SU-DHL-6 (cell line): ENCODE data around the gene OR6B1.

Source experiments
- EZH2phosphoT487 ChIP-seq: fragments of 200-600 bp; sonication (generic), shearing (Covaris generic); conservative IDR thresholded peaks from 2 replicates; pipeline ENCODE4 v1.6.1; 2018; ENCODE audit warnings: mild to moderate bottlenecking, antibody characterized with exemption, low read length, moderate library complexity, mixed read lengths
- TF ChIP-seq, protein P1 (sequence below): fragments of 200-600 bp; sonication (generic); IDR thresholded peaks from one replicate; pipeline ENCODE4 v1.5.1; 2017; ENCODE audit warnings: antibody characterized with exemption, mild to moderate bottlenecking, low read length, moderate library complexity; ENCODE audit not compliant: insufficient read depth, poor library complexity, severe bottlenecking

DNA sequence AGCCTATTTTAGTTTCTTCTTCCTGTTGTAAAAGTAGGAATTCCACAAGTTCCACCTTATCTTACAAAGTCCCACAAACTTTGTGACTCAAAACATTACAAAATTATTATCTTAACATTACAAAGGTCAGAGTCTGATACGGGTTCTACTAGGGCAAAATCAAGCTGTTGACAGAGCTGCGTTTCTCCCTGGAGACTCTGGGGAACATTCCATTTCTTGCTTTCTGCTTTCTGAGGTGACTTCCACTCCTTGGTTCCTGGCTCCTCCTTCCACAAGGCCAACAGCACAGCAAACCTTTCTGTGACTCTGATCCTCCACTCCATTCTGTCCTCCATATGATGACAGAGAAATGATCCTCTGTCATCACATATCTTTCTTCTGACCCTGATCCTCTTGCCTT is 34.8 kb upstream of the OR6B1 start:
- TF ChIP-seq, protein P1, sequence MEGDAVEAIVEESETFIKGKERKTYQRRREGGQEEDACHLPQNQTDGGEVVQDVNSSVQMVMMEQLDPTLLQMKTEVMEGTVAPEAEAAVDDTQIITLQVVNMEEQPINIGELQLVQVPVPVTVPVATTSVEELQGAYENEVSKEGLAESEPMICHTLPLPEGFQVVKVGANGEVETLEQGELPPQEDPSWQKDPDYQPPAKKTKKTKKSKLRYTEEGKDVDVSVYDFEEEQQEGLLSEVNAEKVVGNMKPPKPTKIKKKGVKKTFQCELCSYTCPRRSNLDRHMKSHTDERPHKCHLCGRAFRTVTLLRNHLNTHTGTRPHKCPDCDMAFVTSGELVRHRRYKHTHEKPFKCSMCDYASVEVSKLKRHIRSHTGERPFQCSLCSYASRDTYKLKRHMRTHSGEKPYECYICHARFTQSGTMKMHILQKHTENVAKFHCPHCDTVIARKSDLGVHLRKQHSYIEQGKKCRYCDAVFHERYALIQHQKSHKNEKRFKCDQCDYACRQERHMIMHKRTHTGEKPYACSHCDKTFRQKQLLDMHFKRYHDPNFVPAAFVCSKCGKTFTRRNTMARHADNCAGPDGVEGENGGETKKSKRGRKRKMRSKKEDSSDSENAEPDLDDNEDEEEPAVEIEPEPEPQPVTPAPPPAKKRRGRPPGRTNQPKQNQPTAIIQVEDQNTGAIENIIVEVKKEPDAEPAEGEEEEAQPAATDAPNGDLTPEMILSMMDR = no peak
- no peak for TF ChIP-seq EZH2phosphoT487
